H9 (cell line): Measurements from ENCODE around the gene OR6B1. TPM values are rescaled to one million over a fixed set of nuclear protein-coding genes. Genes with fewer than 3 reads are reported as not detected.

Experiments used
- DNase-seq: peaks from one replicate; pipeline ENCODE4 v3.0.0-alpha.2; 2017
- H2AFZ ChIP-seq: one replicate; pipeline ENCODE4 v1.6.1; 2013; ENCODE audit warnings: mild to moderate bottlenecking, low read length, control low read depth, moderate library complexity
- H2AK5ac ChIP-seq: 2 replicates; pipeline ENCODE4 v1.6.1; 2013; ENCODE audit warnings: low read length, control low read depth, mixed read lengths; ENCODE audit not compliant: insufficient read length
- H2BK120ac ChIP-seq: one replicate; pipeline ENCODE4 v1.6.1; 2013; ENCODE audit warnings: low read depth, mild to moderate bottlenecking, low read length, control low read depth, inconsistent platforms; ENCODE audit not compliant: poor library complexity, severe bottlenecking
- H2BK12ac ChIP-seq: 2 replicates; pipeline ENCODE4 v1.6.1; 2013; ENCODE audit warnings: low read length, control low read depth, mixed read lengths, low read depth; ENCODE audit not compliant: insufficient read length
- H2BK15ac ChIP-seq: 2 replicates; pipeline ENCODE4 v1.6.1; 2013; ENCODE audit warnings: low read depth, low read length, control low read depth
- H2BK20ac ChIP-seq: one replicate; pipeline ENCODE4 v1.6.1; 2013; ENCODE audit warnings: low read depth, mild to moderate bottlenecking, low read length, control low read depth, inconsistent platforms; ENCODE audit not compliant: poor library complexity, severe bottlenecking
- H2BK5ac ChIP-seq: 2 replicates; pipeline ENCODE4 v1.6.1; 2013; ENCODE audit warnings: low read length, control low read depth, mixed read lengths; ENCODE audit not compliant: insufficient read length
- H3K14ac ChIP-seq: 2 replicates; pipeline ENCODE4 v1.6.1; 2013; ENCODE audit warnings: low read length, control low read depth; ENCODE audit not compliant: insufficient read depth
- H3K18ac ChIP-seq: 2 replicates; pipeline ENCODE4 v1.6.1; 2013; ENCODE audit warnings: low read depth, mild to moderate bottlenecking, mixed read lengths, low read length, control low read depth; ENCODE audit not compliant: insufficient read length
- H3K23ac ChIP-seq: 2 replicates; pipeline ENCODE4 v1.6.1; 2013; ENCODE audit warnings: low read length, control low read depth, mixed read lengths, low read depth; ENCODE audit not compliant: insufficient read length
- H3K23me2 ChIP-seq: 2 replicates; pipeline ENCODE4 v1.6.1; 2013; ENCODE audit warnings: low read depth, mild to moderate bottlenecking, mixed read lengths, low read length, control low read depth; ENCODE audit not compliant: insufficient read length, poor library complexity, severe bottlenecking
- H3K27ac ChIP-seq: 2 replicates; pipeline ENCODE4 v1.5.1; 2013; ENCODE audit warnings: low read length, control low read depth, mixed read lengths, low read depth; ENCODE audit not compliant: insufficient read length
- H3K27me3 ChIP-seq: 2 replicates; pipeline ENCODE4 v1.6.1; 2013; ENCODE audit warnings: low read length, control low read depth, inconsistent platforms; ENCODE audit not compliant: insufficient read depth
- H3K4ac ChIP-seq: 2 replicates; pipeline ENCODE4 v1.6.1; 2013; ENCODE audit warnings: low read depth, mild to moderate bottlenecking, control low read depth, inconsistent platforms, low read length, moderate library complexity
- H3K4me1 ChIP-seq: 2 replicates; pipeline ENCODE4 v1.6.1; 2013; ENCODE audit warnings: low read length, control low read depth, inconsistent platforms; ENCODE audit not compliant: insufficient read depth
- H3K4me2 ChIP-seq: 2 replicates; pipeline ENCODE4 v1.6.1; 2013; ENCODE audit warnings: low read length, control low read depth, mixed read lengths; ENCODE audit not compliant: insufficient read length, insufficient read depth
- H3K56ac ChIP-seq: 2 replicates; pipeline ENCODE4 v1.6.1; 2013; ENCODE audit warnings: low read depth, mild to moderate bottlenecking, mixed read lengths, low read length, control low read depth; ENCODE audit not compliant: insufficient read length
- H3K79me1 ChIP-seq: 2 replicates; pipeline ENCODE4 v1.6.1; 2013; ENCODE audit warnings: low read depth, mild to moderate bottlenecking, moderate library complexity, low read length, control low read depth, inconsistent platforms; ENCODE audit not compliant: insufficient read depth, poor library complexity, severe bottlenecking
- H3K79me2 ChIP-seq: 2 replicates; pipeline ENCODE4 v1.6.1; 2013; ENCODE audit warnings: low read length, control low read depth, inconsistent platforms; ENCODE audit not compliant: insufficient read depth
- H3K9ac ChIP-seq: 2 replicates; pipeline ENCODE4 v1.6.1; 2013; ENCODE audit warnings: low read length, control low read depth, mixed read lengths; ENCODE audit not compliant: insufficient read length; ENCODE audit errors: extremely low read depth
- H3K9me3 ChIP-seq: one replicate; pipeline ENCODE4 v1.6.1; 2013; ENCODE audit warnings: low read depth, low read length, inconsistent platforms; ENCODE audit not compliant: control insufficient read depth
- H3T11ph ChIP-seq: one replicate; pipeline ENCODE4 v1.6.1; 2013; ENCODE audit warnings: mild to moderate bottlenecking, low read length, control low read depth, inconsistent platforms
- H4K20me1 ChIP-seq: one replicate; pipeline ENCODE4 v1.6.1; 2013; ENCODE audit not compliant: control insufficient read depth, insufficient read length, insufficient read depth
- H4K5ac ChIP-seq: 2 replicates; pipeline ENCODE4 v1.6.1; 2013; ENCODE audit warnings: low read depth, mild to moderate bottlenecking, mixed read lengths, low read length, control low read depth; ENCODE audit not compliant: insufficient read length
- H4K8ac ChIP-seq: replicated peaks from 2 replicates; pipeline ENCODE4 v1.6.1; 2013; ENCODE audit warnings: low read length, control low read depth, mixed read lengths, low read depth; ENCODE audit not compliant: insufficient read length
- H4K91ac ChIP-seq: 2 replicates; pipeline ENCODE4 v1.6.1; 2013; ENCODE audit warnings: low read depth, mild to moderate bottlenecking, moderate library complexity, mixed read lengths, low read length, control low read depth; ENCODE audit not compliant: insufficient read length
- H3K27ac Mint-ChIP-seq, 3 experiments: 2 replicates in 2 of 3; 3 replicates in 1 of 3; pipeline ENCODE4 v1.8.0; 2020 to 2021; ENCODE audit warnings: mixed read lengths in 3 of 3, mild to moderate bottlenecking in 1 of 3, moderate library complexity in 1 of 3
- H3K27me3 Mint-ChIP-seq: 2 replicates; pipeline ENCODE4 v1.8.0; 2021; ENCODE audit warnings: low read depth, mild to moderate bottlenecking, moderate library complexity, mixed read lengths
- H3K36me3 Mint-ChIP-seq, 3 experiments: 2 replicates in 2 of 3; 3 replicates in 1 of 3; pipeline ENCODE4 v1.8.0; 2020 to 2021; ENCODE audit warnings: low read depth in 3 of 3, mixed read lengths in 3 of 3; ENCODE audit not compliant: insufficient read depth in 1 of 3
- H3K4me1 Mint-ChIP-seq, 2 experiments: 2 replicates each; pipeline ENCODE4 v1.8.0; 2020; ENCODE audit warnings: mixed read lengths in 2 of 2
- H3K4me3 Mint-ChIP-seq, 2 experiments: 2 replicates in 1 of 2; 3 replicates in 1 of 2; pipeline ENCODE4 v1.8.0; 2020 to 2021; ENCODE audit warnings: mild to moderate bottlenecking in 2 of 2, mixed read lengths in 2 of 2, moderate library complexity in 1 of 2
- H3K9me3 Mint-ChIP-seq, 2 experiments: 2 replicates in 1 of 2; 3 replicates in 1 of 2; pipeline ENCODE4 v1.8.0; 2020; ENCODE audit warnings: mild to moderate bottlenecking in 2 of 2, mixed read lengths in 2 of 2, moderate library complexity in 1 of 2
- WGBS: extraction: QIAGEN DNeasy Blood & Tissue Kit; methylation state at CpG from one replicate; pipeline ENCODE4 v1.1.7; 2013; ENCODE audit warnings: missing lambda C conversion rate, low lambda C conversion rate, mixed read lengths; ENCODE audit not compliant: insufficient read length; ENCODE audit errors: extremely low coverage; 5-methylcytosine and 5-hydroxymethylcytosine counted together
- total RNA-seq: library from RNA; stranded (reverse); gene quantifications from 2 replicates; pipeline ENCODE4 v1.2.1, GENCODE V29; 2021
- TF ChIP-seq, protein P1 (sequence below): fragments of 200-600 bp; sonication (generic); conservative IDR thresholded peaks from 3 replicates; pipeline ENCODE4 v1.8.0; 2021; ENCODE audit warnings: antibody characterized with exemption, mild to moderate bottlenecking

Gene OR6B1
- total RNA-seq, 1 experiment from 2014 or later, result not detected

DNA sequence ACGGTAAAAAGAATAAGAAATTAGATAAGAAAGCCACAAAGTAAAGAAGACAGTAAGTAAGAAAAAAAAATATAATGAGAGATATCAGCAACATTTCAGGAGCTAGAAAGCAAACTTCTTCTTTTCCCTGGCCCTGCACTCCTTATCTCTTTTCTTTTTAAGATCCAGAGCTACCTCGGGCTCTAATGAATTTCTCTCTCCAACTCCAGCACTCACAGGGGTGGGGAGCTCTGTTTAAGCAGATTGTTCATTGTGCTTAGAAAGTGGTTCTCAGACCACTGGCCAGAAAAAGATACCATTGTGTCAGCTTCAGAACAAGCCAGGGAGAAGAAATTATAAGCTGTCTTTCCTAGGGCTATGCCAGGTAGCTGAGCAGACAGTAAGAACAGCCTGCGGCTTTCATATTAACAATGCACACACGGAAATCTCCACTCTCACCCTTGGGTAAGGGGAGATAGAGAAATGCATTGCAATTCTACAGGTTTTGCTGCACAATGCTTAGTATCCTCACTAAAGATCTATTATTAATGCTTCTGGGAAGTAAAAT lies 26.2 kb upstream of the OR6B1 start:
- TF ChIP-seq, protein P1, sequence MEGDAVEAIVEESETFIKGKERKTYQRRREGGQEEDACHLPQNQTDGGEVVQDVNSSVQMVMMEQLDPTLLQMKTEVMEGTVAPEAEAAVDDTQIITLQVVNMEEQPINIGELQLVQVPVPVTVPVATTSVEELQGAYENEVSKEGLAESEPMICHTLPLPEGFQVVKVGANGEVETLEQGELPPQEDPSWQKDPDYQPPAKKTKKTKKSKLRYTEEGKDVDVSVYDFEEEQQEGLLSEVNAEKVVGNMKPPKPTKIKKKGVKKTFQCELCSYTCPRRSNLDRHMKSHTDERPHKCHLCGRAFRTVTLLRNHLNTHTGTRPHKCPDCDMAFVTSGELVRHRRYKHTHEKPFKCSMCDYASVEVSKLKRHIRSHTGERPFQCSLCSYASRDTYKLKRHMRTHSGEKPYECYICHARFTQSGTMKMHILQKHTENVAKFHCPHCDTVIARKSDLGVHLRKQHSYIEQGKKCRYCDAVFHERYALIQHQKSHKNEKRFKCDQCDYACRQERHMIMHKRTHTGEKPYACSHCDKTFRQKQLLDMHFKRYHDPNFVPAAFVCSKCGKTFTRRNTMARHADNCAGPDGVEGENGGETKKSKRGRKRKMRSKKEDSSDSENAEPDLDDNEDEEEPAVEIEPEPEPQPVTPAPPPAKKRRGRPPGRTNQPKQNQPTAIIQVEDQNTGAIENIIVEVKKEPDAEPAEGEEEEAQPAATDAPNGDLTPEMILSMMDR, result no peak
- Mint-ChIP-seq H3K36me3 (no peaks in the 10 kb centered on the region), H3K27ac (no peak overlapping the region), H3K4me1 (no peaks in the 10 kb centered on the region), H3K27me3 (no peaks in the 10 kb centered on the region), H3K9me3 (peaks cover 5 to 10% of the 10 kb centered on the region in 2 experiments; a peak in 2 of 5 replicates), H3K4me3 (no peak overlapping the region)
- H3K79me1 ChIP-seq, result no peaks in the 10 kb centered on the region
- H4K5ac ChIP-seq, result no peak overlapping the region
- no peak overlapping the region for H2BK12ac ChIP-seq
- no peak overlapping the region for H3K4ac ChIP-seq
- H3K9ac ChIP-seq, result no peak overlapping the region
- no peaks in the 10 kb centered on the region for H3K23me2 ChIP-seq
- H2AK5ac ChIP-seq, result no peak overlapping the region
- H3K79me2 ChIP-seq, result no peaks in the 10 kb centered on the region
- no peak overlapping the region for H3T11ph ChIP-seq
- H2BK5ac ChIP-seq, result no peak overlapping the region
- H3K18ac ChIP-seq, result no peak overlapping the region
- no peak overlapping the region for H3K4me2 ChIP-seq
- no peak overlapping the region for H2AFZ ChIP-seq
- WGBS, result no CpG with 5 or more reads among the region's 4 CpGs
- no peak overlapping the region for H2BK120ac ChIP-seq
- H2BK20ac ChIP-seq, result no peak overlapping the region
- H4K20me1 ChIP-seq, result no peaks in the 10 kb centered on the region
- no peaks in the 10 kb centered on the region for H3K4me1 ChIP-seq
- no peak overlapping the region for H4K8ac ChIP-seq
- no peaks in the 10 kb centered on the region for H3K27me3 ChIP-seq
- no peak overlapping the region for H3K23ac ChIP-seq
- H3K56ac ChIP-seq, result no peak overlapping the region
- no peak overlapping the region for H2BK15ac ChIP-seq
- H3K27ac ChIP-seq, result no peak overlapping the region
- no peak overlapping the region for H4K91ac ChIP-seq
- no peak overlapping the region for H3K14ac ChIP-seq
- no peaks in the 10 kb centered on the region for H3K9me3 ChIP-seq
- DNase-seq, result no peak
